Body of pancreas (tissue), 4 donors: ENCODE data around the gene PEAK1. TPM values are rescaled to one million over a fixed set of nuclear protein-coding genes. Genes with fewer than 3 reads are reported as not detected.
"Not testable (repeated sequence)": the region's sequence is repeated elsewhere in the genome, so short reads cannot be mapped to it uniquely, and the experiment has no call there.

Experiments used
- ATAC-seq: fragments of 150-250 bp; one replicate; pipeline ENCODE4 v1.9.1; 2016
- DNase-seq, 4 donors: peaks; one replicate each; pipeline ENCODE4 v3.0.0-alpha.2; 2019
- H3K27ac ChIP-seq, 4 donors: fragments of 200-600 bp; sonication (generic); 1 replicate in 3 of 4; 2 replicates in 1 of 4; pipeline versions ENCODE4 v1.5.1 to v1.6.1; 2016 to 2019; ENCODE audit warnings: mild to moderate bottlenecking in 1 of 4, mixed read lengths in 1 of 4, moderate library complexity in 1 of 4
- H3K27me3 ChIP-seq, 2 donors: fragments of 200-600 bp; sonication (generic); one replicate each; pipeline ENCODE4 v1.6.0; 2016; ENCODE audit warnings: mild to moderate bottlenecking in 1 of 2
- H3K36me3 ChIP-seq, 2 donors: fragments of 200-600 bp; sonication (generic); replicated peaks in 1 of 2; 2 replicates each; pipeline ENCODE4 v1.5.1; 2016; ENCODE audit warnings: low read depth in 2 of 2; ENCODE audit not compliant: insufficient read depth in 1 of 2
- H3K4me1 ChIP-seq: fragments of 200-600 bp; sonication (generic); one replicate; pipeline ENCODE4 v1.6.0; 2016
- H3K4me3 ChIP-seq, 2 donors: fragments of 200-600 bp; sonication (generic); 1 replicate in 1 of 2; 2 replicates in 1 of 2; pipeline ENCODE4 v1.5.1; 2016 to 2019
- H3K9me3 ChIP-seq, 3 donors: fragments of 200-600 bp; sonication (generic); 1 replicate in 2 of 3; 2 replicates in 1 of 3; pipeline ENCODE4 v1.5.1; 2016
- POLR2A ChIP-seq, 3 donors: fragments of 450-650 bp; IDR thresholded peaks; one replicate each; pipeline ENCODE4 v1.6.1; 2016; ENCODE audit warnings: antibody characterized with exemption in 3 of 3, mild to moderate bottlenecking in 2 of 3
- WGBS, 2 donors: methylation state at CpG; one replicate each; pipeline ENCODE4 v1.1.5; 2017; 5-methylcytosine and 5-hydroxymethylcytosine counted together
- intact Hi-C: fragments of 100-400 bp; cut with DNase I; formaldehyde crosslinking; loops from one replicate; pipeline ENCODE4 v1.15.1; 2023
- total RNA-seq, 2 donors: library from RNA; depleted of rRNA; stranded (reverse); fragments of >200 nt; gene quantifications; one replicate each; pipeline ENCODE4 v1.1.0, GENCODE V29; 2016
- TF ChIP-seq, protein P1 (sequence below), 7 experiments: fragments of 450-650 bp in 4 of 7; fragments of 200-600 bp in 3 of 7; sonication (generic) in 3 of 7; IDR thresholded peaks; one replicate each; pipeline ENCODE4 v1.5.1; 2016 to 2019; ENCODE audit warnings: antibody characterized with exemption in 7 of 7

The PEAK1 gene
- total RNA-seq, 2 donors from 2014 or later: 12.5 to 13.2 TPM

DNA sequence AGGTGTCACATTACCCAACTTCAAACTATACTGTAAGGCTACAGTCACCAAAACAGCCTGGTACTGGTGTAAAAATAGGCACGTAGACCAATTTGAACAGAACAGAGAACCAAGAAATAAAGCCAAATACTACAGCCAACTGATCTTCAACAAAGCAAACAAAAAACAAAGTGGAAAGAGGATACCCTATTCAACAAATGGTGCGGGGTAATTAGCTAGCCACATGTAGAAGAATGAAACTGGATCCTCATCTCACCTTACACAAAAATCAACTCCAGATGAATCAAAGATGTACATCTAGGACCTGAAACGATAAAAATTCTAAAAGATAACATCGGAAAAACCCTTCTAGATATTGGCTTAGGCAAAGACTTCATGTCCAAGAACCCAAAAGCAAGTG is 13.1 kb downstream of the PEAK1 start:
- Histone ChIP-seq H3K27ac (no peak overlapping the region), H3K9me3 (no peaks in the 10 kb centered on the region), H3K36me3 (no peaks in the 10 kb centered on the region), H3K4me3 (no peak overlapping the region), H3K4me1 (peaks cover 24% of the 10 kb centered on the region), H3K27me3 (no peaks in the 10 kb centered on the region)
- no peak for ATAC-seq
- intact Hi-C loops: no loop called here
- WGBS, 2 donors: 90 to 91% methylated on average over 4 of the region's 4 CpGs
- DNase-seq: no peak
- TF ChIP-seq POLR2A (IDR thresholded peaks at IDR 0.05): no peak
- TF ChIP-seq, protein P1, sequence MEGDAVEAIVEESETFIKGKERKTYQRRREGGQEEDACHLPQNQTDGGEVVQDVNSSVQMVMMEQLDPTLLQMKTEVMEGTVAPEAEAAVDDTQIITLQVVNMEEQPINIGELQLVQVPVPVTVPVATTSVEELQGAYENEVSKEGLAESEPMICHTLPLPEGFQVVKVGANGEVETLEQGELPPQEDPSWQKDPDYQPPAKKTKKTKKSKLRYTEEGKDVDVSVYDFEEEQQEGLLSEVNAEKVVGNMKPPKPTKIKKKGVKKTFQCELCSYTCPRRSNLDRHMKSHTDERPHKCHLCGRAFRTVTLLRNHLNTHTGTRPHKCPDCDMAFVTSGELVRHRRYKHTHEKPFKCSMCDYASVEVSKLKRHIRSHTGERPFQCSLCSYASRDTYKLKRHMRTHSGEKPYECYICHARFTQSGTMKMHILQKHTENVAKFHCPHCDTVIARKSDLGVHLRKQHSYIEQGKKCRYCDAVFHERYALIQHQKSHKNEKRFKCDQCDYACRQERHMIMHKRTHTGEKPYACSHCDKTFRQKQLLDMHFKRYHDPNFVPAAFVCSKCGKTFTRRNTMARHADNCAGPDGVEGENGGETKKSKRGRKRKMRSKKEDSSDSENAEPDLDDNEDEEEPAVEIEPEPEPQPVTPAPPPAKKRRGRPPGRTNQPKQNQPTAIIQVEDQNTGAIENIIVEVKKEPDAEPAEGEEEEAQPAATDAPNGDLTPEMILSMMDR (IDR thresholded peaks at IDR 0.05): no peak

DNA sequence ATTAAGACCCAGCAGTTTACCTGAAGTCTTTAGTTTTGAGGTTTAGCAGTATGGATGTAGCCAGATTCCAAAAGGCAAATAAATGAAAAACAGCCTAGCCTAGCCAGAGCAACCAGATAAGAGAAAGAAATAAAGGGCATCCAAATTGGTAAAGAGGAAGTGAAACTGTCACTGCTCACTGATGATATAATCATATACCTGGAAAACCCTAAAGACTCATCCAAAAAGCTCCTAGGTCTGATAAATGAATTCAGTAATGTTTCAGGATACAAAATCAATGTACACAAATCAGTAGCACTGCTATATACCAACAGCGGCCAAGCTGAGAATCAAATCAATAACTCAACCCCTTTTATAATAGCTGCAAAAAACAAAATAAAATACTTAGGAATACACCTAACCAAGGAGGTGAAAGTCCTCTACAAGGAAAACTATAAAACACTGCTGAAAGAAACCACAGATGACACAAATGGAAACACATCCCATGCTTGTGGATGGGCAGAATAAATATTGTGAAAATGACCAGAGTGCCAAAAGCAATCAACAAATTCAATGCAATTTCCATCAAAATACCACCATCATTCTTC is 13.6 kb downstream of the PEAK1 start:
- ATAC-seq, H3K36me3 ChIP-seq: not testable (repeated sequence)
- 77 to 90% methylated on average over 1 of the region's 1 CpG for WGBS, 2 donors

DNA sequence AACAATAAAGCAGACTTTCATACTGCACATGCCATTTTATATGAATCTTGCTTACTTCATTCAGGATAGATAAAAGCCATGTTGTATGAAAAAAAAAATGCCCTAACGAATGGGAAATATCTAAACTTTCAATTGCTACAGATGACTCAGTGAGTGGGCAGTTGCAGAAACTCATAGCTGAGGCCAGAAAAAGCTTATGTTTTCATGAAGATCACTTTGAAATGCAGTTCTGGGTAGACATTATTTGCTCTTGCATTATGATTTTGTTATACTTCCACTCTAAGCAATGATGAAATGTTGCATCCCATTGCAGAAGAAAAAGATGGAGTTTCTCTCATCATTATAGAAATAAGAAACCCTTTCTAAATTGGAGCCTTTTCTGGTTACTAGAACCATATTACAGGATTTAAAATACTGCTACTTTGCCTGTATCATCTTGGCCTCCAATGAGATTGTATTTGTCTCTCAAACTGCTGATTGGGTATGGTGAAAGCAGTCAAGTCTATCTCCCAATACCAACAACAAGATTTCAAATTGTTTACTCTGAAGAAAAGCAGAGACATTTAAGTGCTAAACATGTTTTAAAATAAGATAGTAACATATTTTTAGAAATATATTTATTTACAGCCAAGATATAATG is 17.0 kb downstream of the PEAK1 start:
- H3K27me3 ChIP-seq: no peaks in the 10 kb centered on the region
- WGBS, 2 donors: 23 to 25% methylated on average over 1 of the region's 1 CpG
- intact Hi-C loops: no loop called here

More for the DNA sequence above, 13.6 kb downstream of the PEAK1 start:
- H3K4me3 ChIP-seq, H3K27me3 ChIP-seq, H3K9me3 ChIP-seq, intact Hi-C loops, H3K27ac ChIP-seq, DNase-seq: not testable (repeated sequence)
- peaks cover 20% of the 10 kb centered on the region for H3K4me1 ChIP-seq

DNA sequence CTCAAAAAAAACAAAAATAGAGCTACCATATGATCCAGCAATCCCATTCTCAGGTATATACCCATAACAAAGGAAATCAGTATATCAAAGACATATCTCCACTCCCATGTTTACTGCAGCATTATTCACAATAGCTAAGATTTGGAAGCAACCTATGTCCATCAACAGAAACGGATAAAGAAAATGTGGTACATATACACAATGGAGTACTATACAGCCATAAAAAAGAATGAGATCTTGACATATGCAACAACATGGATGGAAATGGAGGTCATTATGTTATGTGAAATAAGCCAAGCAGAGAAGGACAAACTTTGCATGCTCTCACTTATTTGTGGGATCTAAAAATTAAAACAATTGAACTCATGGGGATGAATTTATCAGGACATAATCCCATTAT is 19.6 kb downstream of the PEAK1 start:
- ATAC-seq: no peak
- intact Hi-C loops: no loop called here
- 81 to 96% methylated on average over 1 of the region's 1 CpG for WGBS, 2 donors

More for the DNA sequence above, 17.0 kb downstream of the PEAK1 start:
- Histone ChIP-seq H3K27ac (no peak overlapping the region), H3K36me3 (no peaks in the 10 kb centered on the region), H3K4me3 (no peak overlapping the region), H3K4me1 (no peaks in the 10 kb centered on the region), H3K9me3 (no peaks in the 10 kb centered on the region)
- TF ChIP-seq POLR2A (IDR thresholded peaks at IDR 0.05): no peak
- TF ChIP-seq, protein P1 (IDR thresholded peaks at IDR 0.05): no peak
- no peak for ATAC-seq
- no peak for DNase-seq

DNA sequence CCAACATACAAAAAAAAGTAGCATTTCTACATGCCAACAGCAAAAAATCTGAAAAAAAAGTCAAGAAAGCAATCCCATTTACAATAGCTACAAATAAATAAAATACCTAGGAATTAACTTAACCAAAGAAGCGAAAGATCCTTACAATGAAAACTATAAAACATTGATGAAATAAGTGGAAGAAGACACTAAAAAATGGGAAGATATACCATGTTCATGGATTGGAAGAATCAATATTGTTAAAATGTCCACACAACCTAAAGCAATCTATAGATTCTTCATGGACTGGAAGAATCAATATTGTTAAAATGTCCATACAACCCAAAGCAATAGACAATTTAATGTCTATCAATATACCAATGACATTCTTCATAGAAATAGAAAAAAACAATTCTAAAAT is 21.0 kb downstream of the PEAK1 start:
- H3K4me3 ChIP-seq: no peak overlapping the region
- H3K27me3 ChIP-seq: no peaks in the 10 kb centered on the region
- peaks cover 5% of the 10 kb centered on the region for H3K4me1 ChIP-seq
- no peak overlapping the region for H3K27ac ChIP-seq
- TF ChIP-seq, protein P1 (IDR thresholded peaks at IDR 0.05): no peak
- TF ChIP-seq POLR2A (IDR thresholded peaks at IDR 0.05): no peak
- intact Hi-C loops: no loop called here
- no peak for DNase-seq
- no peaks in the 10 kb centered on the region for H3K36me3 ChIP-seq
- 91 to 97% methylated on average over 1 of the region's 1 CpG for WGBS, 2 donors
- H3K9me3 ChIP-seq: peaks cover 0 to 7% (median 0%) of the 10 kb centered on the region in 3 donors
- ATAC-seq: no peak

More for the DNA sequence above, 19.6 kb downstream of the PEAK1 start:
- no peaks in the 10 kb centered on the region for H3K4me1 ChIP-seq
- TF ChIP-seq POLR2A (IDR thresholded peaks at IDR 0.05): no peak
- TF ChIP-seq, protein P1 (IDR thresholded peaks at IDR 0.05): no peak
- no peak overlapping the region for H3K4me3 ChIP-seq
- no peaks in the 10 kb centered on the region for H3K36me3 ChIP-seq
- DNase-seq: no peak
- H3K9me3 ChIP-seq: peaks cover 0 to 4% (median 0%) of the 10 kb centered on the region in 3 donors
- no peak overlapping the region for H3K27ac ChIP-seq
- H3K27me3 ChIP-seq: no peaks in the 10 kb centered on the region
